ENCODE results near the gene NME7. TPM values are rescaled to one million over a fixed set of nuclear protein-coding genes. Genes with fewer than 3 reads are reported as not detected.

The NME7 gene
- total RNA-seq, 1 experiment from 2014 or later = 30.3 TPM

GRCh38 chr1:169085911-169086310 is 281.7 kb downstream of the NME7 start:
- DNase-seq (ENCODE audit: low read depth, low spot score) = no peak
- no peak overlapping the region for H3K4me3 ChIP-seq (ENCODE audit: low read depth in 2 of 2, low read length in 2 of 2)
- H3K36me3 ChIP-seq (ENCODE audit: control insufficient read depth, insufficient read depth, low read length) = no peaks in the 10 kb centered on the region
- intact Hi-C loops (cut with micrococcal nuclease; ENCODE audit: unreplicated experiment) = no loop called here
- H3K27me3 ChIP-seq (ENCODE audit: control insufficient read depth, insufficient read depth, low read length) = no peaks in the 10 kb centered on the region
- in situ Hi-C loops (cut with HindIII; ENCODE audit: low pct_unique_long_range_greater_than_20kb, low sequenced_read_pairs) = no loop called here
- no peak for TF ChIP-seq SIN3A (IDR thresholded peaks at IDR 0.05; ENCODE audit: borderline replicate concordance, insufficient read depth, low read depth, low read length)
- TF ChIP-seq, protein P1, sequence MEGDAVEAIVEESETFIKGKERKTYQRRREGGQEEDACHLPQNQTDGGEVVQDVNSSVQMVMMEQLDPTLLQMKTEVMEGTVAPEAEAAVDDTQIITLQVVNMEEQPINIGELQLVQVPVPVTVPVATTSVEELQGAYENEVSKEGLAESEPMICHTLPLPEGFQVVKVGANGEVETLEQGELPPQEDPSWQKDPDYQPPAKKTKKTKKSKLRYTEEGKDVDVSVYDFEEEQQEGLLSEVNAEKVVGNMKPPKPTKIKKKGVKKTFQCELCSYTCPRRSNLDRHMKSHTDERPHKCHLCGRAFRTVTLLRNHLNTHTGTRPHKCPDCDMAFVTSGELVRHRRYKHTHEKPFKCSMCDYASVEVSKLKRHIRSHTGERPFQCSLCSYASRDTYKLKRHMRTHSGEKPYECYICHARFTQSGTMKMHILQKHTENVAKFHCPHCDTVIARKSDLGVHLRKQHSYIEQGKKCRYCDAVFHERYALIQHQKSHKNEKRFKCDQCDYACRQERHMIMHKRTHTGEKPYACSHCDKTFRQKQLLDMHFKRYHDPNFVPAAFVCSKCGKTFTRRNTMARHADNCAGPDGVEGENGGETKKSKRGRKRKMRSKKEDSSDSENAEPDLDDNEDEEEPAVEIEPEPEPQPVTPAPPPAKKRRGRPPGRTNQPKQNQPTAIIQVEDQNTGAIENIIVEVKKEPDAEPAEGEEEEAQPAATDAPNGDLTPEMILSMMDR (IDR thresholded peaks at IDR 0.05) = no peak
- no peak for TF ChIP-seq REST (IDR thresholded peaks at IDR 0.05; ENCODE audit: insufficient read depth in 1 of 2, low read depth in 2 of 2, low read length in 1 of 2)
- no peak for TF ChIP-seq TCF7L2 (IDR thresholded peaks at IDR 0.05; ENCODE audit: low read depth, low read length)
- TF ChIP-seq POLR2AphosphoS5 (IDR thresholded peaks at IDR 0.05; ENCODE audit: low read depth, low read length) = no peak
- ATAC-seq = no peak
- ChIA-PET POLR2A (no interaction called here), CTCF (no interaction called here)
- no peak overlapping the region for H3K27ac ChIP-seq (ENCODE audit: low read length)
- no peaks in the 10 kb centered on the region for H3K9me3 ChIP-seq (ENCODE audit: control insufficient read depth, insufficient read depth, low read depth, low read length)
- H3K4me1 ChIP-seq (ENCODE audit: control insufficient read depth, insufficient read depth, low read length) = no peaks in the 10 kb centered on the region
- BruUV-seq (replicated peaks) = no TSS peak

Other genes with a start within 250 kb of the NME7 start
- gene BLZF1, start 398 bp upstream of the NME7 start, total RNA-seq (2021; ENCODE audit: unreplicated experiment) = 19.6 TPM
- 0.39 TPM for gene CCDC181, start 59.7 kb upstream of the NME7 start, total RNA-seq (2021; ENCODE audit: unreplicated experiment)
- gene SLC19A2, start 118.1 kb upstream of the NME7 start, total RNA-seq (2021; ENCODE audit: unreplicated experiment) = 10.8 TPM
- gene F5, start 218.7 kb upstream of the NME7 start, total RNA-seq (2021; ENCODE audit: unreplicated experiment) = 0.08 TPM